Measurements from ENCODE around the gene COL2A1.

The COL2A1 gene

DNA sequence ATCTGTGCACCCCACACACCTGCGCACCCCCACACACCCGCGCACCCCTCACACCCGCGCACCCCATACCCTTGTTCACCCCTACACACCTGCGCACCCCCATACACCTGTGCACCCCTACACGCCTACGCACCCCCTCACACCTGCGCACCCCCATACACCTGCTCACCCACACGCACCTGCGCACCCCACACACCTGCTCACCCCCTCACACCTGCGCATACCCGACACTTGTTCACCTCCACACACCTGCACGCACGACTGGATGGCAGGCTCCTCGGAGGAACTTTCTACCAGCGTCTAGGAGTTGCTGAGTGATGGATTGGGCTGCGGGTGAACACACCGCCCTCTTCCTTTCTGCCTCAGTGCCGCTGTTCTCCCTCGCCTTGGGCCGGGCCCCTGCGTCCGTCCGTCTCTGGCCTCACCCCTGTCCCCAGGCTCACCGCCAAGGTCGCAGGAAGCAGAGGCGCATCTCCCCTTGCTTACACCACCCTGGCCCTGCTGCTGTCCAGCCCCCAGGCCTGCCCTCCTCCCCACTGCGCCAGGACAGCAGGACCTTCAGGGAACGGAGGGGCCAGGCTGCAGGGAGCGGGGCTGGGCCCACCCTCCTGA is 61.6 kb downstream of the COL2A1 start:
- no peak for DNase-seq

DNA sequence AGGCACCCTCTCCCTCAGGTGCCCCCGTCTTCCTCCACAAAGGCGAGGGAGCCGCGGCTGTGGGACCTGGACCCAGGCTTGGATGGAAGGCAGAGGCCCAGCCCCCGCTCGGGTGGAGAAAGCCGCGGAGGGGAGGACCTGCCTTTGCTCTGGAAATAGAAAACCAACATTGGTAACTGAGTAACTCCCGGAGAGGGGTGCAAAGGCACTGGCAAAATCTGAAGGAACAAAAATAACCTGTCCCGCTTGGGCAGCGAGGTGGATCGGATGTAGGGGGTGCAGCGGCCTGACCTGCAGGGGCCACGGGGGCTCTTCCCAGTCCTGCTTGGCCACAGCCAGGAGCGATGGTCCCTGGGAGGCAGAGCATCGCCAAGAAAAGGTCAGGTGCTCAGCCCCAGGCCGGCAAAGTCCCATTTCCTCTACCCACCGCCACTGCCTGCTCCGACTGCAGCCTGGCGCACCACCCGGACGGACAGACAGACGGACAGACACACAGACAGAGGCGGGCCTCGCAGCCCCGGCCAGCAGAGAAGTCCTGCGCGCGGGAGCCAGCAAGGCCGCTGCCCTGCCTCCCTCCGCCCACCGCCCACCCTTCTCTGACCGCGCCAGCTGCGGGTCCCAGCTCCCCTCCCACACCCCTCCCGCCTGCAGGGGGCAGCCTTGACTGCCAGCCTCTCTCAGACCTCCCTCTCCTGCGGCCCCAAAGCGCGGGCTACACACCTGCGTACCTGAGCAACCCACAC is 62.2 kb downstream of the COL2A1 start:
- DNase-seq, result peak; percentile 66

DNA sequence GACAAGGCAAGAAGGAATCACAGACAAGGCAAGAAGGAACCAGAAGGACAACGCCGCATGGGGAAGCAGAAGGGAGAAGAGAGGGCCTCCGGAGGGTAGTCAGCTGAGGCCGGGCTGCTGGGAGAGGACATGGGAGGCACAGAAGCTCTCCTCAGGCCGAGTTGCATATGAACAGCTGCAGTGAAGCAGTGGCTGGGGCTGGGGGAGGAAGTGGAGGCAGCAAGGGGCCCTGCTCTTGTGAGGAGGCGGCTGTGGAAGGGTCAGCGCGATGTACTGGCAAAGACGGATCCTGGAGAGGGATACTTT is 62.8 kb downstream of the COL2A1 start:
- no peak for DNase-seq

DNA sequence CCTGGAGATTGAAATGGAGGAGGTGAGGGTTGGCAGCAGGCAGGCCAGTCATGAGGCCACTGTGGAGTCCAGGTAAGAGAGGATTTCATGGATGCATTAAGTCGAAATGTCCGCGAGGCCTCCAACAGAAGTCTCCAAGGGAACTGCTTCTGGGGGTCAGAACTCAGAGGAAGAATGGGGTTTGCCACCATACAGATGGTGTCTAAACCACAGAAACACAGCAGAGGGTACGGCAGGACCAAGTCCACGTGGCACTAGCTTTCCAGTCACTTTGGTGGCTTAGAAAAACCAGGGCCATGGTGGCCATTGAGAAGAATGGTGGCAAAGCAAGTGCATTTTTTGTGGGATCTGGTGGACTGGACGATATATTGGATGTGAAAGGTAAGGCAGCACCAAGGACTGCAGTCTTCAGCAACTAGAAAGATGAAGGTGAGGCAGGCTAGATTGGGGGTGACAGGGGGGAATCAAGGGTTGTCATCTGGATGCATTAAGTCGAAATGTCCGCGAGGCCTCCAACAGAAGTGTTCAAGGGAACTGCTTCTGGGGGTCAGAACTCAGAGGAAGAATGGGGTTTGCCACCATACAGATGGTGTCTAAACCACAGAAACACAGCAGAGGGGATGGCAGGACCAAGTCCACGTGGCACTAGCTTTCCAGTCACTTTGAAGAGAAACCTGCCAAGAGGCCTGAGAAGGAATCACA is 63.4 kb downstream of the COL2A1 start:
- no peak for DNase-seq

DNA sequence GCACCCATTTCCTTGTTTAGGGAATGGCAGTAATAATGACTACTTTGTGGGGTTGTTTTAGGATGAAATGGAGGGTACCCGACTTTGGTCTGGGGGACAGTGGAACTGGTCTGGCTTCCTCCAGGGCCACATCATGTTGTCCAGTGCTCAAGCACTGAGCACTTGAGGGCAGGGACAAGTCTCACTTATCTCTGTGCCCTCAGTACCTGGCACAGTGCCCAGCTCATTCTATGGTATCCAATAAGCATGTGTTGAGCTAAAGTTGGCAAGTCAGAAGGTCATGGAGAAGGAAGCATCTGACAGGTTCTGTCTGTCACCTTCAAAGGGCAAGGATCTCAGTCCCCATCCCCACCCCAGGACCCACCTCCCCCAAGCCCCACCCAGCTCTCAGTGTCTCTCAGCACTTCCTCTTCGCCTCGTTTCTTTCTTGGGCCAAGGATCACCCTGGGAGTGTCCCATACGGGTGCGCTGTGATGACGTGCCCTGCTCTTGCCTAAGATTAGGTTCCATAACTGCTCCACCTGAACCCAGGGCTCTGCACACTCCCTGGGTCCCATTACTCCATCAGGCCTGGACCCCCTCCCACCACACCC is 65.2 kb downstream of the COL2A1 start:
- no peak for DNase-seq

DNA sequence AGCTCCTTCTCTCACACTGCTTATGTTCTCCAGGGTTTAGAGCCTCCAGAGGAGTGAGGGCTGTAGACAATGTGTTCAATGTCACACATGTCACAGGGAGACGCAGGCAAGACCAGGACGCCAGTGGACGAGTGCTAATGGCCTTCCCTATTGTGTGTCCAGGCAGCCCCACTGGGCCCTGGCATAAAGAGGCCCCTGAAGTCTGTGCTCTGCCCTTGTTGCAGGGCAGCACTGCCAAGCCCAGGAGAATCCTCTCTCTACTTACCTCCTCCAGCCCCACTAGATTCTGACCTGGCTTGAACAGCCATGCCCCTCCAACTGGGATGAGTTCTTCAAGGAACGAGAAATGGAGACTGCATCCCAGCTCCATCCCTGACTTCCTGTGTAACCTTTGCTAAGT is 65.7 kb downstream of the COL2A1 start:
- no peak for DNase-seq

DNA sequence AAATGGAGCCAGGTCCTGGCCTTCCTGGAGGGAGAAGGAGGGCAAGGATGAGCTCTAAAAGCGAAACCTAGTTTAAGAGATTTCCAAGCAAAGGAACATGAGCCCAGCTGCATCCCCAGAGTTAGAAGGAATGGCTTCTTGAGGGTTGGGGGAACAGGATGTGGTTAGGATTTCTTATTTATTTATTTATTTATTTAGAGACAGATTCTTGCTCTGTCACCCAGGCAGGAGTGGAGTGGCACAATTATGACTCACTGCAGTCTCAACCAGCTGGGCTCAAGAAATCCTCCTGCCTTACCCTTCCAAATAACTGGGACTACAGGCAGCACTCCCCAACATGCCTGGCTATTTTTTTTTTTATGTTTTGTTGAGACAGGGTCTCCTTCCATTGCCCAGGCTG is 66.2 kb downstream of the COL2A1 start:
- DNase-seq, result no peak

DNA sequence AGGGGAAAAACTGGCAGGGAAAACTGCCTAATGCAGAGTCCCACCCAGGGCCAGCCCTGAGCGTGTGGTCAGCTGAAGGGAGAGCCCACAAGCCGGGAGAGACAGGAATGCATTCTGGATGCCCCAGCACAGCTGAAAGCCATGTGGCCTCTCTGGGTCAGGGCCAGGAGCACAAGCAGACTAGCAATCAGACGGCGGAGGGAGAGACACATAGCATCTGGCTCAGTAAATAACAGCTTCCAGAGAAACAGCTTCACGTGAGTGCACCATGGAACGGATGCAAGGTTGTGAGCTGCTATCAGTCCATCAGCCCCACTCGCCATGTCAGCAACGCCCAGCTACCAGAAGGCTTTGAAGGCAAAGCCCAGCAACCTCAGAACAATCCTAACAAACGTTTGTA is 69.1 kb downstream of the COL2A1 start:
- no peak for DNase-seq

DNA sequence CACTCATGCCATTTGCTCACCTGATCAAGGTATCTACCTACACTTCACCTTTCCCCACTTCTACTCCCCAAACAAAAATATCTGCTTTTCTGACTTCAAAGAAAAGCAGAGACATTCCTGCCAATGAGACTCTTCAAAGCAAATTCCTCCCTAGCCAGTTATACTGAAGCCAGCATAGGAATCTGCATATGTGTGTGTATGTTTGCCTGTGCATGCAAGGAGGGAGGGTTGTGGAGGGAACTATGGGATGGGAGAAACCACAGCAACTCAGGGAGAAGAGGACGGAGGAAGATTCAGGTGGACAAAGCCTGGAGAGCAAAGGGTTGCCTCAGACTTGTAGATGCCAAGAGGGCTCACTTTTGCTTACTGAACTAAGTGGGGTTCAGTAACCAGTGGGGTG is 73.1 kb downstream of the COL2A1 start:
- no peak for DNase-seq

DNA sequence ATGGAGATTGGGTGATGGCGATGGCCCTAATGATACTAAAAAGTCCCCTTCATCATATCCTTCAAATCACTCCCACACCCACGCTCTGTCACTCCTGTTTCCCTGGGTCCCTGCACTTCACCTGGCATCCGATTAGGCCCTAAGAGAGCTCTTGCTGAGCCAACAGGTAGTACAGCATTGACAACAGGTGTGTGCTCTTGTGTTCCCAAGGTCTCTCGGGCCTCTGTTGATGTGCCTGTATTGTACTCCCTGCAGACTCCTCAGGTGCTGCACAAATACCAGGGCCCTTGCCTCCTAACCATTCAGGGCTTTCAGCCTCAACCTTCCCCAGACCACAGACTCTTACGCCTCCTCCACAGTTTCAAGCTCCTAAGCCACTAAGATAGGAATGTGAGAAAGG is 73.6 kb downstream of the COL2A1 start:
- no peak for DNase-seq

DNA sequence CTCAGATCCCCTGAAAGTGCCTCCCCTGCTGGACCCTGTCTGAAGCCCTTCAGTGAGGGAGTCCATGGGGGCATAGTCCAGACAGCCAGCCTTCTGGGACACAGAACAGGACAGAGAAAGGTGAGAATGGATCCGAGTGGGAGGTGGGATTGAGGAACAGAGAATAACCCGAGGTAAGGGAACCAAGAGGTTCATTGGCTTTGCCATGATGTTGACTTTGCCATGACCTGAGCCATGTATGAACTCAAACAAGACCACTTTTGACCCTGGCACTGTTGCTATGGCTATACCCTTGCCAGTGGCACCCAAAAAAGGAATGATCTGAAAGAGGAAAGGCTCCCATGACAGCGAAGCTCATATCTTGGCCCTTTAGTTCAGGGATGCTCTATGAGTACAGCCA is 76.9 kb downstream of the COL2A1 start:
- no peak for DNase-seq
